ENCODE data around the gene RALGAPA1.

RALGAPA1 gene

GRCh38 chr14:35653045-35653444, 156.1 kb downstream of the RALGAPA1 start:
- Histone ChIP-seq H3K4me3 (ENCODE audit: low read depth, low read length) (no peak overlapping the region), H3K27ac (no peak overlapping the region), H3K9me3 (ENCODE audit: severe bottlenecking) (no peaks in the 10 kb centered on the region), H3K36me3 (no peaks in the 10 kb centered on the region), H3K27me3 (ENCODE audit: insufficient read depth, low read depth, severe bottlenecking) (no peaks in the 10 kb centered on the region)
- TF ChIP-seq CTCF (IDR thresholded peaks at IDR 0.05; ENCODE audit: low read depth, low read length) = no peak
- no peak for DNase-seq

- no peak for DNase-seq
- H3K4me3 ChIP-seq (ENCODE audit: low read depth, low read length) = no peak overlapping the region
- no peak for TF ChIP-seq CTCF (IDR thresholded peaks at IDR 0.05; ENCODE audit: low read depth, low read length)
- H3K27me3 ChIP-seq (ENCODE audit: insufficient read depth, low read depth, severe bottlenecking) = no peaks in the 10 kb centered on the region
- peaks cover 10% of the 10 kb centered on the region for H3K9me3 ChIP-seq (ENCODE audit: severe bottlenecking)
- H3K27ac ChIP-seq = no peak overlapping the region
- H3K36me3 ChIP-seq = peaks cover 8% of the 10 kb centered on the region; the same call in 1 of the 2 replicates
These were observed 165.6 kb downstream of the RALGAPA1 start for GRCh38 chr14:35643513-35643912.

GRCh38 chr14:35637851-35638250, 171.2 kb downstream of the RALGAPA1 start:
- DNase-seq = no peak
- no peak for TF ChIP-seq CTCF (IDR thresholded peaks at IDR 0.05; ENCODE audit: low read depth, low read length)
- peaks cover 6% of the 10 kb centered on the region; the same call in 1 of the 2 replicates for H3K36me3 ChIP-seq
- H3K27ac ChIP-seq = no peak overlapping the region
- H3K27me3 ChIP-seq (ENCODE audit: insufficient read depth, low read depth, severe bottlenecking) = no peaks in the 10 kb centered on the region
- H3K9me3 ChIP-seq (ENCODE audit: severe bottlenecking) = peaks cover 5% of the 10 kb centered on the region
- no peak overlapping the region for H3K4me3 ChIP-seq (ENCODE audit: low read depth, low read length)

GRCh38 chr14:35637269-35637668, 171.8 kb downstream of the RALGAPA1 start:
- DNase-seq = no peak
- H3K9me3 ChIP-seq (ENCODE audit: severe bottlenecking) = peaks cover 5% of the 10 kb centered on the region
- no peak for TF ChIP-seq CTCF (IDR thresholded peaks at IDR 0.05; ENCODE audit: low read depth, low read length)
- H3K27me3 ChIP-seq (ENCODE audit: insufficient read depth, low read depth, severe bottlenecking) = no peaks in the 10 kb centered on the region
- no peak overlapping the region for H3K27ac ChIP-seq
- no peak overlapping the region for H3K4me3 ChIP-seq (ENCODE audit: low read depth, low read length)
- H3K36me3 ChIP-seq = peaks cover 6% of the 10 kb centered on the region; the same call in 1 of the 2 replicates

- Histone ChIP-seq H3K36me3 (peaks cover 6% of the 10 kb centered on the region; the same call in 1 of the 2 replicates), H3K9me3 (ENCODE audit: severe bottlenecking) (no peaks in the 10 kb centered on the region), H3K27ac (no peak overlapping the region), H3K4me3 (ENCODE audit: low read depth, low read length) (no peak overlapping the region), H3K27me3 (ENCODE audit: insufficient read depth, low read depth, severe bottlenecking) (no peaks in the 10 kb centered on the region)
- TF ChIP-seq CTCF (IDR thresholded peaks at IDR 0.05; ENCODE audit: low read depth, low read length) = no peak
- no peak for DNase-seq
These were observed 176.4 kb downstream of the RALGAPA1 start for GRCh38 chr14:35632676-35633075.

GRCh38 chr14:35632271-35632670, 176.8 kb downstream of the RALGAPA1 start:
- DNase-seq = no peak
- TF ChIP-seq CTCF (IDR thresholded peaks at IDR 0.05; ENCODE audit: low read depth, low read length) = no peak
- Histone ChIP-seq H3K36me3 (peaks cover 3% of the 10 kb centered on the region; the same call in 1 of the 2 replicates), H3K4me3 (ENCODE audit: low read depth, low read length) (no peak overlapping the region), H3K9me3 (ENCODE audit: severe bottlenecking) (no peaks in the 10 kb centered on the region), H3K27me3 (ENCODE audit: insufficient read depth, low read depth, severe bottlenecking) (no peaks in the 10 kb centered on the region), H3K27ac (no peak overlapping the region)

Measured in WERI-Rb-1 (cell line).